ENCODE measurements around the gene MT3. TPM values are rescaled to one million over a fixed set of nuclear protein-coding genes. Genes with fewer than 3 reads are reported as not detected.
A peak's percentile ranks its signal among the peaks of the same experiment; 100 is the strongest.
"Not testable (repeated sequence)": the region's sequence is repeated elsewhere in the genome, so short reads cannot be mapped to it uniquely, and the experiment has no call there.

Gene MT3
- total RNA-seq, 2 donors from 2014 or later: 1.6 to 50.8 TPM

- DNase-seq (ENCODE audit: low spot score in 2 of 2) (peak in 1 of 2 donors; percentile 65), ATAC-seq (peak; percentile 30 to 54)
- Mint-ChIP-seq H3K27ac (no peak overlapping the region), H3K36me3 (peaks cover 0 to 5% of the 10 kb centered on the region in 2 donors), H3K9me3 (peaks cover 0 to 7% of the 10 kb centered on the region in 2 donors)
Observed at GRCh38 chr16:56617212-56618085, 28.1 kb downstream of the MT3 start.

GRCh38 chr16:56618138-56618537 is 28.8 kb downstream of the MT3 start:
- Mint-ChIP-seq H3K27ac (no peak overlapping the region), H3K36me3 (peaks cover 0 to 5% of the 10 kb centered on the region in 2 donors), H3K9me3 (peaks cover 0 to 7% of the 10 kb centered on the region in 2 donors)
- ATAC-seq (no peak), DNase-seq (ENCODE audit: low spot score in 2 of 2) (no peak)

- no peak for ATAC-seq
- DNase-seq (ENCODE audit: low spot score in 2 of 2): no peak
- peaks cover 0 to 6% of the 10 kb centered on the region in 2 donors for H3K36me3 Mint-ChIP-seq
- H3K27ac Mint-ChIP-seq: no peak overlapping the region
- H3K9me3 Mint-ChIP-seq: no peaks in the 10 kb centered on the region
Observed at GRCh38 chr16:56620339-56620897, 31.1 kb downstream of the MT3 start.

- H3K9me3 Mint-ChIP-seq; H3K27ac Mint-ChIP-seq; DNase-seq (ENCODE audit: low spot score in 2 of 2); ATAC-seq: not testable (repeated sequence)
- peaks cover 0 to 11% of the 10 kb centered on the region in 2 donors for H3K36me3 Mint-ChIP-seq
Observed at GRCh38 chr16:56621665-56622445, 32.5 kb downstream of the MT3 start.

- ATAC-seq; H3K27ac Mint-ChIP-seq; DNase-seq (ENCODE audit: low spot score in 2 of 2); H3K9me3 Mint-ChIP-seq: not testable (repeated sequence)
- H3K36me3 Mint-ChIP-seq: peaks cover 0 to 11% of the 10 kb centered on the region in 2 donors
Observed at GRCh38 chr16:56623184-56623583, 33.9 kb downstream of the MT3 start.

- ATAC-seq: no peak
- H3K27ac Mint-ChIP-seq: no peak overlapping the region
- no peaks in the 10 kb centered on the region for H3K9me3 Mint-ChIP-seq
- DNase-seq (ENCODE audit: low spot score in 2 of 2): no peak
- peaks cover 0 to 11% of the 10 kb centered on the region in 2 donors for H3K36me3 Mint-ChIP-seq
Observed at GRCh38 chr16:56623637-56624036, 34.3 kb downstream of the MT3 start.

GRCh38 chr16:56625140-56625942 is 36.0 kb downstream of the MT3 start, which contains the start of gene MT1E:
TSS of gene MT1E (plus strand) at chr16:56625781. CDS start at chr16:56625852, 71 bp downstream.
- peak within 1 kb of the TSS in 1 of 2 donors; percentile 54 for H3K27ac Mint-ChIP-seq
- ATAC-seq: peak; percentile 76 to 92
- H3K9me3 Mint-ChIP-seq: no peaks in the 10 kb centered on the region
- peak in 1 of 2 donors; percentile 55 for DNase-seq (ENCODE audit: low spot score in 2 of 2)
- H3K36me3 Mint-ChIP-seq: peaks cover 0 to 11% of the 10 kb centered on the region in 2 donors

- DNase-seq (ENCODE audit: low spot score in 2 of 2): no peak
- peak; percentile 27 to 67 for ATAC-seq
- Mint-ChIP-seq H3K36me3 (peaks cover 0 to 11% of the 10 kb centered on the region in 2 donors), H3K9me3 (no peaks in the 10 kb centered on the region), H3K27ac (no peak overlapping the region)
Observed at GRCh38 chr16:56625943-56626654, 36.8 kb downstream of the MT3 start.

- no peak for ATAC-seq
- Mint-ChIP-seq H3K36me3 (peaks cover 0 to 11% of the 10 kb centered on the region in 2 donors), H3K27ac (no peak overlapping the region), H3K9me3 (no peaks in the 10 kb centered on the region)
- DNase-seq (ENCODE audit: low spot score in 2 of 2): no peak
Observed at GRCh38 chr16:56626685-56627084, 37.4 kb downstream of the MT3 start.

- DNase-seq (ENCODE audit: low spot score in 2 of 2) (no peak), ATAC-seq (no peak)
- no peak overlapping the region for H3K27ac Mint-ChIP-seq
- no peaks in the 10 kb centered on the region for H3K9me3 Mint-ChIP-seq
- peaks cover 0 to 14% of the 10 kb centered on the region in 2 donors for H3K36me3 Mint-ChIP-seq
Observed at GRCh38 chr16:56628486-56629350, 39.4 kb downstream of the MT3 start.

- no peaks in the 10 kb centered on the region for H3K9me3 Mint-ChIP-seq
- no peak for DNase-seq (ENCODE audit: low spot score in 2 of 2)
- ATAC-seq: no peak
- H3K36me3 Mint-ChIP-seq: peaks cover 0 to 19% of the 10 kb centered on the region in 2 donors
- H3K27ac Mint-ChIP-seq: no peak overlapping the region
Observed at GRCh38 chr16:56629531-56629930, 40.2 kb downstream of the MT3 start.

GRCh38 chr16:56630134-56630533 is 40.8 kb downstream of the MT3 start:
- Mint-ChIP-seq H3K27ac (no peak overlapping the region), H3K36me3 (peaks cover 5 to 20% of the 10 kb centered on the region in 2 donors), H3K9me3 (no peaks in the 10 kb centered on the region)
- ATAC-seq (peak in 1 of 2 donors; percentile 25), DNase-seq (ENCODE audit: low spot score in 2 of 2) (no peak)

GRCh38 chr16:56631197-56631596 is 41.9 kb downstream of the MT3 start:
- no peak overlapping the region for H3K27ac Mint-ChIP-seq
- ATAC-seq: no peak
- no peaks in the 10 kb centered on the region for H3K9me3 Mint-ChIP-seq
- DNase-seq (ENCODE audit: low spot score in 2 of 2): no peak
- H3K36me3 Mint-ChIP-seq: peaks cover 5 to 14% of the 10 kb centered on the region in 2 donors

GRCh38 chr16:56631832-56632155 is 42.5 kb downstream of the MT3 start:
- Mint-ChIP-seq H3K27ac (no peak overlapping the region), H3K36me3 (peaks cover 5 to 14% of the 10 kb centered on the region in 2 donors), H3K9me3 (no peaks in the 10 kb centered on the region)
- DNase-seq (ENCODE audit: low spot score in 2 of 2): no peak
- no peak for ATAC-seq

Measured in activated naive CD4-positive, alpha-beta T cell treated with anti-CD3 and anti-CD28 coated beads, Interleukin-2, amount 50 U/mL, for 72 hours (primary cell).